ENCODE results near the gene WFIKKN2. TPM values are rescaled to one million over a fixed set of nuclear protein-coding genes. Genes with fewer than 3 reads are reported as not detected.

WFIKKN2 gene
- polyA plus RNA-seq, 1 donor (not counting 4 experiments of a cell fraction or from before 2014, with no cell fraction given) = not detected

DNA sequence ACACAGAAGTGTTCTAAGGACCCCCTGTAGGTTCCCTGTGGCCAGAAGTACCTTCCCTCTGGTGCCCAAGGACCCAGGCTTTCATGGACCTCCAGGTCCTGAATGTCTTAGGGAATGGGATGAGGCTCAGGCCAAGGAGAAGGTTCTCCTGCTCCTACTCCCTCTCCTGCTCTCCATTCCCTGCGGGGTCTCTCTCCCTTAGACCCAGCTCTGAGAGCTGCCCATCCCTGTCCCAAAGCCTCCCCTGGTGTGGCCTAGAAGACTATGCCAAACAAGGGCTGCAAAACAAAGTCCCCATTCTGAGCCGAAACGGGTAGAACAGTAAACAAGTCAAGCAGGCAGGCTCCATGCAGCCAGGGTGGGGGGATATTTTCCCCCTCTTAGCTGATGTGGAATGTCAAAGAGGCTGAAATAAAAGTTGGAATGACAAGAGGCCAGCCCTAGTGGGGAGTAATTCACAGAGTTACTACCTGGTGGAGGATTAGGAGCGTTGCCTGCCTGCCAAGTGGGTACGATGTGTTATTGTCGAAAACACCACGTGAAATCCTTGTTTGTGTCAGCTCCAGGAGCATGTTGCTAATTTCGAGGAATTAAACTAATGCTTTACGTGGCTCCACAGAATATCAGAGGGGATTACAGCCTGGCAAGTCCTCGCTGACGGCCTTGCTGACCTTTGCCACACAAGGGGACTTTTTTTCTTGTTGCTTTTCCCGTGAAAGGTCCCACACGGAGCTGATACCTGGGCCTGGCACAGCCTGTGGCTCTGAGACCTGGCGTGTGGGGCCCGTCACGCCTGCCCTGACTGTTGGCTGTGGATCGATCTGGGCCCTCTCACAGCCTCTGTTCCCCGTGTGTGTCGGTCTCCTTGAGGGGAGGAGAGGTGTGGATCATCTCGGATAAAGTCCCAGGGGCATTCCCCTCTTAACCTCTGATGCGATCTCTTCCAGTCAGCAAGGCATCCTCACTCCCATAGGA is 2.9 kb downstream of the WFIKKN2 start:
- Histone ChIP-seq H3K79me2 (ENCODE audit: control insufficient read depth, insufficient read depth, low read length) (no peaks in the 10 kb centered on the region), H3K27ac (ENCODE audit: control insufficient read depth, insufficient read depth, low read length) (no peak overlapping the region), H3K9ac (ENCODE audit: control insufficient read depth, extremely low read depth, insufficient read depth, low read length) (no peak overlapping the region), H3K9me1 (ENCODE audit: control insufficient read depth, extremely low read depth, insufficient read depth, low read length) (no peaks in the 10 kb centered on the region), H3K9me3 (ENCODE audit: control insufficient read depth, low read depth, low read length) (no peaks in the 10 kb centered on the region), H3K27me3 (ENCODE audit: control insufficient read depth, extremely low read depth, insufficient read depth, low read length) (peaks cover 13% of the 10 kb centered on the region), H3K4me3 (ENCODE audit: control insufficient read depth in 2 of 3, extremely low read depth in 1 of 3, insufficient read depth in 2 of 3, low read depth in 1 of 3, low read length in 3 of 3) (no peak overlapping the region), H3K4me1 (ENCODE audit: control insufficient read depth, extremely low read depth, insufficient read depth, low read length) (peaks cover 7% of the 10 kb centered on the region), H2AFZ (ENCODE audit: control insufficient read depth, low read length) (no peak overlapping the region), H4K20me1 (ENCODE audit: control insufficient read depth, extremely low read depth, insufficient read depth, low read length) (no peaks in the 10 kb centered on the region), H3K36me3 (ENCODE audit: control insufficient read depth in 2 of 2, extremely low read depth in 1 of 2, insufficient read depth in 2 of 2, low read length in 2 of 2) (no peaks in the 10 kb centered on the region), H3K4me2 (ENCODE audit: control insufficient read depth, extremely low read depth, insufficient read depth, low read depth, low read length) (no peak overlapping the region)
- FAIRE-seq (peak; percentile 23), DNase-seq (ENCODE audit: low read depth, low spot score) (no peak)
- dilution Hi-C loops (cut with MboI; ENCODE audit: extremely low pct_ligation_motif_present, low sequenced_read_pairs) = no loop called here
- no peak for TF ChIP-seq EZH2 (IDR thresholded peaks at IDR 0.05; ENCODE audit: low read length)
- TF ChIP-seq, protein P1, sequence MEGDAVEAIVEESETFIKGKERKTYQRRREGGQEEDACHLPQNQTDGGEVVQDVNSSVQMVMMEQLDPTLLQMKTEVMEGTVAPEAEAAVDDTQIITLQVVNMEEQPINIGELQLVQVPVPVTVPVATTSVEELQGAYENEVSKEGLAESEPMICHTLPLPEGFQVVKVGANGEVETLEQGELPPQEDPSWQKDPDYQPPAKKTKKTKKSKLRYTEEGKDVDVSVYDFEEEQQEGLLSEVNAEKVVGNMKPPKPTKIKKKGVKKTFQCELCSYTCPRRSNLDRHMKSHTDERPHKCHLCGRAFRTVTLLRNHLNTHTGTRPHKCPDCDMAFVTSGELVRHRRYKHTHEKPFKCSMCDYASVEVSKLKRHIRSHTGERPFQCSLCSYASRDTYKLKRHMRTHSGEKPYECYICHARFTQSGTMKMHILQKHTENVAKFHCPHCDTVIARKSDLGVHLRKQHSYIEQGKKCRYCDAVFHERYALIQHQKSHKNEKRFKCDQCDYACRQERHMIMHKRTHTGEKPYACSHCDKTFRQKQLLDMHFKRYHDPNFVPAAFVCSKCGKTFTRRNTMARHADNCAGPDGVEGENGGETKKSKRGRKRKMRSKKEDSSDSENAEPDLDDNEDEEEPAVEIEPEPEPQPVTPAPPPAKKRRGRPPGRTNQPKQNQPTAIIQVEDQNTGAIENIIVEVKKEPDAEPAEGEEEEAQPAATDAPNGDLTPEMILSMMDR (optimal IDR thresholded peaks at IDR 0.05 in 1 of 3, IDR thresholded peaks at IDR 0.05 in 1 of 3, conservative IDR thresholded peaks at IDR 0.05 in 1 of 3; ENCODE audit: extremely low read depth in 1 of 3, insufficient read depth in 2 of 3, low read length in 3 of 3) = no peak

DNA sequence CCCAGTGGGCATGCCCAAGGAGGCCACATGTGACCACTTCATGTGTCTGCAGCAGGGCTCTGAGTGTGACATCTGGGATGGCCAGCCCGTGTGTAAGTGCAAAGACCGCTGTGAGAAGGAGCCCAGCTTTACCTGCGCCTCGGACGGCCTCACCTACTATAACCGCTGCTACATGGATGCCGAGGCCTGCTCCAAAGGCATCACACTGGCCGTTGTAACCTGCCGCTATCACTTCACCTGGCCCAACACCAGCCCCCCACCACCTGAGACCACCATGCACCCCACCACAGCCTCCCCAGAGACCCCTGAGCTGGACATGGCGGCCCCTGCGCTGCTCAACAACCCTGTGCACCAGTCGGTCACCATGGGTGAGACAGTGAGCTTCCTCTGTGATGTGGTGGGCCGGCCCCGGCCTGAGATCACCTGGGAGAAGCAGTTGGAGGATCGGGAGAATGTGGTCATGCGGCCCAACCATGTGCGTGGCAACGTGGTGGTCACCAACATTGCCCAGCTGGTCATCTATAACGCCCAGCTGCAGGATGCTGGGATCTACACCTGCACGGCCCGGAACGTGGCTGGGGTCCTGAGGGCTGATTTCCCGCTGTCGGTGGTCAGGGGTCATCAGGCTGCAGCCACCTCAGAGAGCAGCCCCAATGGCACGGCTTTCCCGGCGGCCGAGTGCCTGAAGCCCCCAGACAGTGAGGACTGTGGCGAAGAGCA is 4.4 kb downstream of the WFIKKN2 start:
- Histone ChIP-seq H3K27ac (ENCODE audit: control insufficient read depth, insufficient read depth, low read length) (no peak overlapping the region), H3K27me3 (ENCODE audit: control insufficient read depth, extremely low read depth, insufficient read depth, low read length) (peaks cover 8% of the 10 kb centered on the region), H3K4me1 (ENCODE audit: control insufficient read depth, extremely low read depth, insufficient read depth, low read length) (peaks cover 17% of the 10 kb centered on the region), H3K4me3 (ENCODE audit: control insufficient read depth in 2 of 3, extremely low read depth in 1 of 3, insufficient read depth in 2 of 3, low read depth in 1 of 3, low read length in 3 of 3) (no peak overlapping the region), H2AFZ (ENCODE audit: control insufficient read depth, low read length) (no peak overlapping the region), H3K4me2 (ENCODE audit: control insufficient read depth, extremely low read depth, insufficient read depth, low read depth, low read length) (no peak overlapping the region), H3K9me3 (ENCODE audit: control insufficient read depth, low read depth, low read length) (no peaks in the 10 kb centered on the region), H4K20me1 (ENCODE audit: control insufficient read depth, extremely low read depth, insufficient read depth, low read length) (no peaks in the 10 kb centered on the region), H3K9ac (ENCODE audit: control insufficient read depth, extremely low read depth, insufficient read depth, low read length) (no peak overlapping the region), H3K9me1 (ENCODE audit: control insufficient read depth, extremely low read depth, insufficient read depth, low read length) (no peaks in the 10 kb centered on the region), H3K36me3 (ENCODE audit: control insufficient read depth in 2 of 2, extremely low read depth in 1 of 2, insufficient read depth in 2 of 2, low read length in 2 of 2) (no peaks in the 10 kb centered on the region), H3K79me2 (ENCODE audit: control insufficient read depth, insufficient read depth, low read length) (no peaks in the 10 kb centered on the region)
- FAIRE-seq (no peak), DNase-seq (ENCODE audit: low read depth, low spot score) (no peak)
- dilution Hi-C loops (cut with MboI; ENCODE audit: extremely low pct_ligation_motif_present, low sequenced_read_pairs) = no loop called here
- TF ChIP-seq, protein P1 (optimal IDR thresholded peaks at IDR 0.05 in 1 of 3, IDR thresholded peaks at IDR 0.05 in 1 of 3, conservative IDR thresholded peaks at IDR 0.05 in 1 of 3; ENCODE audit: extremely low read depth in 1 of 3, insufficient read depth in 2 of 3, low read length in 3 of 3) = no peak
- no peak for TF ChIP-seq EZH2 (IDR thresholded peaks at IDR 0.05; ENCODE audit: low read length)

Data from keratinocyte (primary cell).